ENCODE data around the gene CRACR2A.

Gene CRACR2A

GRCh38 chr12:3600951-3601350, 152.0 kb downstream of the CRACR2A start:
- TF ChIP-seq CTCF (IDR thresholded peaks at IDR 0.05), result no peak

- no peak for TF ChIP-seq CTCF (IDR thresholded peaks at IDR 0.05)
These were observed 152.7 kb downstream of the CRACR2A start for GRCh38 chr12:3600039-3600720.

GRCh38 chr12:3598896-3599860, 153.7 kb downstream of the CRACR2A start:
- no peak for TF ChIP-seq CTCF (IDR thresholded peaks at IDR 0.05)

- TF ChIP-seq CTCF (IDR thresholded peaks at IDR 0.05), result no peak
These were observed 155.2 kb downstream of the CRACR2A start for GRCh38 chr12:3597526-3598210.

GRCh38 chr12:3596703-3597415, 156.1 kb downstream of the CRACR2A start:
- no peak for TF ChIP-seq CTCF (IDR thresholded peaks at IDR 0.05)

GRCh38 chr12:3595721-3596120, 157.2 kb downstream of the CRACR2A start:
- TF ChIP-seq CTCF (IDR thresholded peaks at IDR 0.05), result no peak

GRCh38 chr12:3594966-3595365, 157.9 kb downstream of the CRACR2A start:
- TF ChIP-seq CTCF (IDR thresholded peaks at IDR 0.05), result no peak
